DMS53 (cell line): ENCODE results near the gene ZNF227.
A peak's percentile ranks its signal among the peaks of the same experiment; 100 is the strongest.
"Not testable (repeated sequence)": the region's sequence is repeated elsewhere in the genome, so short reads cannot be mapped to it uniquely, and the experiment has no call there.

ENCODE experiments used
- DNase-seq: peaks from one replicate; lab custom pipeline; 2025; lab: John Stamatoyannopoulos, UW

The ZNF227 gene

DNA sequence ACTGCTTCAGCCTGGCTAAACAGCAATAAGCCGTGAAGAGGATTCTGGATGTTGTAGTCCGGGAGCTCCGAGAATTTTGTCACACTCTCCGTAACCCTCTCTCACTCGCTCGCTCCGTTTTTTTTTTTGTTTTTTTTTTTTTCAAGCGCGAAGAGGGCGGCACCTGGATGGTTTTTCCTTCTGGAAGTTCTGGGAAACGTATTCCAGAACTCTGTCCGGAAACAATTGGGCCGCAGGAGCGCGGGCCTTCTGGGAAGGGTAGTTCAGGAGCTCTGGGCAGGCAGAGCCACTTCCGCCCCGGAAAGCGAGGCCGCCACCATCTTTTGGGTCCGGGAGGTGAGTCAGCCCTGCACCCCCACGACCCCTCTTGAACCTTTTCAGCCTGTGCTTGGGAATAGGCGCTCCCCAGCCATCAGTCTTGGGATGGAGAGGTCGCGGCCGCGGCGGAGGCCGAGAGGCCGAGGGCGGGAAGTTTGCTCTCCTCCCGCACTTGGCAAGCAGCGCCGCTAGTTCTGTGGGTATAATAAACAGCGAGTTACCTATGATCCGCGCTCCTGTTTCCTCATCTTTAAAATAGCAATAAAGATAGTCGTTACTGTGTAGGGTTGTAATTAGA lies at the start of gene ZNF227:
ZNF227 (plus strand) TSS at position 283 of the 616 bp plus-strand sequence. CDS start 5,261 bp downstream, outside the sequence.
- DNase-seq = peak; percentile 98

DNA sequence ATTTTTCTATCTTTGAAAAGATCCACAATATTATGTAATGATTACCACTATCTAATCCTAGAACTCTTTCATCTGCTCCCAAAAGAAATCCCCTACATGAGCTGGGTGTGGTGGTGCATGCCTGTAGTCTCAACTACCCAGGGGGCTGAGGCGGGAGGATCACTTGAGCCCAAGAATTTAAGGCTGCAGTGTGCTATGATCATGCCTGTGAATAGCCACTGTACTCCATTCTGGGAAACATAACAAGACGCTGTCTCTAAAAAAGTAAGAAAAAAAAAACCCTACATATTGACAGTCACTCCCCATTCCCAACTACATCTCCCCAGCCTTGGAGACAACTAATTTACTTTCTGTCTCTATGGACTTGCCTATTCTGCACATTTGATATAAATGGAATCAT lies 48.5 kb upstream of the ZNF227 start:
- DNase-seq = no peak

DNA sequence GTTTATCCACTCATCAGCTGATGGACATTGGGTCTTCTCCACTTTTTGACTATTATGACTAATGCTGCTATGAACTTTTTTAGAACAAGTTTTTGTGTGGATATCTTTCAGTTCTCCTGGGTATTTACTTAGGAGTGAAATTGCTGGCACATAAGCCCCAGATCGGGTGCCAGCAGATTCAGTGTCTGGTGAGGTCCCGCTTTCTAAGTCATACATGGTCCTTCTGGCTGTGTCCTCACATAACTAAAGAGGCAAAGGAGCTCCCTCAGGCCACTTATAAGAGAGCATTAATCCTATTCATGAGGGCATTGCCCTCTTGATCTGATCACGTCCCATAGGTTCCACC lies 48.0 kb upstream of the ZNF227 start:
- DNase-seq = no peak

DNA sequence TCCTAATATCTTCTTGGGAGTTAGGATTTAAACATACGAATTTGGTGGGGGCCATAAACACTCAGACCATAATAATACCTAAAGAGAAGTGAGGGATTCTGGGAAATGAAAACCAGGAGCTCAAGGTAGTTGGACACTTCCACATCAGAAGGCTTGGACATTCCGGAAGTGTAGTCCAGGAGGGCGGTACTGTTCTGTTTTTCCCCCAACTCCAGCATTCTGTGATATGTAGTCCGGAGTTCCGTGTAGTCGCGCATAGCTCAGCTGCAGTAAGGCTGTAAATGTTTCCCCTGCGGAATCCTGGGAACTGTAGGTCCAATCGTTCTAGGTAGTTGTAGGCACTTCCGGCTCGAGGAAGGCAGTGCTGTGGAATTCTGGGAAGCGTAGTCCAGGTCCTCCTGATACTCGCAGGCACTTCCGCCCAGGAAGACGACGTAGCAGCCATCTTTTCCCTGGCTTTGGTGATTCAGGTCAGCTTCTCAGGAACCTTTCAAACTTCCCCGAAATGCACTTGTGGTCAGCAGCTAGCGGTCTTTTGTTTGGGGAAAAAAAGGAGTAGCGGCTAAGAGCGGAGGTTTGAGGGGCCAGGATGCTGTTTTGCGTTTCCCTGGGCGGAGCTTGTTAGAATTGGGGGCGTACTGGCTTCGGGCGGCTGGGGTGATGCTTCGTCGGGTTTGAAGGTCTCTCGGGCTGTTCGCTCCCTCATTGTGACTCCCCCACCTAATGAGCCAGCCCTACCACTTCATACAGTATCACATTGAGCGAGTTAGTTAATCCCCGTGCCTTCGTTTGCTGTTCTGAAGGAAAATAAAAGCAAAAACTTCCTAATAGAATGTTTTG lies 47.4 kb upstream of the ZNF227 start, which contains the start of gene ZNF226:
ZNF226 (plus strand) TSS at position 428 of the 840 bp plus-strand sequence. CDS start 4,981 bp downstream, outside the sequence.
- peak; percentile 99 for DNase-seq

DNA sequence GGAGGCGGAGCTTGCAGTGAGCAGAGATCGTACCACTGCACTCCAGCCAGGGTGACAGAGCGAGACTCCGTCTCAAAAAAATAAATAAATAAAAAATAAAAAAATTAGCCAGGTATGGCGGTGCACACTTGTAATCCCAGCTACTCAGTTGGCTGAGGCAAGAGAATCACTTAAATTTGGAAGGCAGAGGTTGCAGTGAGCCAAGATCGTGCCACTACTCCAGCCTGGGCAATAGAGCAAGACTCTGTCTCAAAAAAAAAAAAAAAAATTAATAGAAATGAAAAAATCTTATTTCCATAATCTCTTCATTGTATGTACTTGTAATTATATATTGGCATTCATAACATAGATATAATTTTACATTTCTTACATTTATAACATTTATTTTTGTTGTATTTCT lies 41.7 kb upstream of the ZNF227 start:
- DNase-seq = not testable (repeated sequence)

DNA sequence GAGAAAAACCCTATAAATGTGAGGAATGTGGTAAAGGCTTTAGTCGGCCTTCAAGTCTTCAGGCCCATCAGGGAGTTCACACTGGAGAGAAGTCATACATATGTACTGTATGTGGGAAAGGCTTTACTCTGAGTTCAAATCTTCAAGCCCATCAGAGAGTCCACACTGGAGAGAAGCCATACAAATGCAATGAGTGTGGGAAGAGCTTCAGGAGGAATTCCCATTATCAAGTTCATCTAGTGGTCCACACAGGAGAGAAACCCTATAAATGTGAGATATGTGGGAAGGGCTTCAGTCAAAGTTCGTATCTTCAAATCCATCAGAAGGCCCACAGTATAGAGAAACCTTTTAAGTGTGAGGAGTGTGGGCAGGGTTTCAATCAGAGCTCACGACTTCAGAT lies 35.7 kb upstream of the ZNF227 start:
- DNase-seq = no peak

DNA sequence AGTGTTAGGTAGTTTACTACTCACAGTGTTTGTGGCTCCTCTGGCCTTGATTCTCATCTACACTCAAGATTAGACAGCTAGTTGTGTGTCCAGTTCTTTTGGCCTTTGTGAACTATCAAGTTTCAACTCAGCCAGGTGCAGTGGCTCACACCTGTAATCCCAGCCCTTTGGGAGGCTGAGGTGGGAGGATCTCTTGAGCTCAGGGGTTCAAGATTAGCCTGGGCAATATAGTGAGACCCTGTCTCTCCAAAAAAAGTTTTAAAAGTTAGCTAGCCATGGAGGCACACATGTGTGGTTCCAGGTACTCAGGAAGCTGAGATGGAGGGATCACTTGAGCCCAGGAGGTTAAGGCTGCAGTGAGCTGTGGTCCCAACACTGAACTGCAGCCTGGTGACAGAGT lies 31.4 kb upstream of the ZNF227 start:
- no peak for DNase-seq

DNA sequence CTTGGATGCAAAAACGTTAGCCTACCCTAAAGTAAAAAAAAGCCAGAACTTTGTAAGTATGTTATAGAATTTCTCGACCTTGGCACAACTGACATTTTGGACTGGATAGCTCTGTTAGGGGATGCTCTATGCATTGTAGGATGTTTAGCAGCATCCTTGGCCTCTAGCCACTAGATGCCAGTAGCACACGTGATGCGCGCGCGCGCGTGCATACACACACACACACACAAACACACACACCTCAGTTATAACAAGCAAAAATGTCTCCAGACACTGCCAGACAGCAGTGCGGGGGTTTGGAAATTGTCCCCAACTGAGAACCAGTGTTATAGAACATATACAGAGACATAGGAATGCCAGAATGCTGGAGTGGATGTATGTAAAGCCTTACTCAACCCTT lies 30.2 kb upstream of the ZNF227 start:
- DNase-seq = no peak

DNA sequence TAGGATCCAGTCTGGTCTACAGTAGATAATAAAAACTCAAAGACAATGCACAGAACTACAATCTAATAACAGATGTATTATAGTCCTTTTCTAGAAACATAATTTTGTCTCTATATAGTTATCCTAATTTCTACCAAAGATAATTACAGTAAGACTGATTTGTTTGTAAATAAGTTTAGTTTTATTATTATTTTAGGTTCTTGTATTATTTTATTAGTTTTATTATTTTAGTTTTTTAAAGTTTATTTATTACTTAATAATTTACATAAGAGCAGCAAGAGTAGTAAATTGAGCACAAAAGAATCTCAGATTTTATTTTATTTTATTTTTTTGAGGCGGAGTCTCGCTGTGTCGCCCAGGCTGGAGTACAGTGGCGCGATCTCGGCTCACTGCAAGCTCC lies 22.3 kb upstream of the ZNF227 start:
- no peak for DNase-seq

DNA sequence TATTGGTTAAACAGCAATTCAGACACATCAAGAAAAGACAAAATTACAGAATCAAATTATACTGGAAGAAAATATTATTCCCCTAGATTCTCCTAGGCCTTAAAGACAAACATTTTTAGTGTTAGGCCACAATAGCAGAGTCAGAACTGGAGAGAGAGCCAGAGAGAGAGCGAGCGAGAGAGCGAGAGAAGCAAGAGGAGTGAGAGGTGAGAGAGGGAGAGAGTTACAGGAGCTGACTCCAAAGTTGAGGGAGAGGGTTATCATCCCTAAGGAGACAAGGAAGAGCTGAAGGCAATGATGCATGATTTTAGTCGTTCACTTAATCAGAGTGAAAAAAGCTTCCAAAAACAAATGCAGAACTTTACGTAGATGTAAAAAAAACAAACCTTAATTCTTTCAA lies 20.2 kb upstream of the ZNF227 start:
- DNase-seq = no peak

DNA sequence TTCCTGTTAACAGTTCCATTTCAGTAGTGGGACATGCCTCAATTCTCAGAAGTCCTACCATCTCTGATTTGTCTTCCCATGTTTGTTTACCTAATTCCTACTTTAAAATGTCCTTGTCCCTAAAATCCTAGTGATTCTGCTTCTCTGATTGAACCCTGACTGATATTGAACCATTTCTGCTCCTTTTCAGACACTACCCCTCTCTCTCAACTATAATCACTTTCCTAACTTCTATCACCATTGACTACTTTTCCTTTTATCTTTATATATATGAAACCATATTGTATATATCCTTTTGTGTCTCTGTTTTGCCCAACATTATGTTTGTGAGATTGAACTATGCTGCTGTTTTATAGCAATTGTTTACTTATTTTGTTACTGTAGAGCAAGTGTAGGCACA lies 15.6 kb upstream of the ZNF227 start:
- no peak for DNase-seq

DNA sequence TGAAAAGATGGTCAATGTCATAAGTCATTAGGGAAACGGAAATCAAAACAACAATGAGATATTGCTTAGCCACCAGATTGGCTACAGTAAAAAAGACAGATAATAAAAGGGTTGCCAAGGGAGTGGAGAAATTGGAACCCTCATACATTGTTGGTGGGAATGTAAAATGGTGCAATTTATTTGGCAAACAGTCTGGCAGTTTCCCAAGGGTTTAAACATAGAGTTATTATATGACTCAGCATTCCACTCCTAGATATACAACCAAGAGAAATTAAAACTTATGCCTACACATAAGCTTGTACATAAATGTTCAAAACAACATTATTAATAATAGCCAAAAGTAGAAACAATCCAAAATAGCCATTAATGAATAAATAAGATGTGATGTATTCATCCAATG lies 9.9 kb upstream of the ZNF227 start:
- no peak for DNase-seq

DNA sequence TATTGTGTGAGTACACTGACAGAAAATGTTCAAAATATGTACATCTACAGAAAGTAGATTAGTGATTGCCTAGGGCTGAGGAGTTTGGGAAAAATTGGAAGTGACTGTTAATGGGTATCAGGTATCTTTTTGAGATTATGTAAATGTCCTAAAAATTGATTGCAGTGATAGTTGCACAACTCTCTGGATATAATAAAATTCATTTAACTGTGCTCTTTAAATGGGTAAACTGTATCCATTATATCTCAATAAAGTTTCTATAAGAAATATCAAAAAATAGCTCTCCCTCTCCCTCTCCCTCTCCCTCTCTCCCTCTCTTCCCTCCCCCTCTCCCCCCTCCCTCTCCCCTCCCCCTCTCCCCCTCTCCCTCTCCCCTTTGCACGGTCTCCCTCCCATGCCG lies 9.4 kb upstream of the ZNF227 start:
- DNase-seq = no peak

DNA sequence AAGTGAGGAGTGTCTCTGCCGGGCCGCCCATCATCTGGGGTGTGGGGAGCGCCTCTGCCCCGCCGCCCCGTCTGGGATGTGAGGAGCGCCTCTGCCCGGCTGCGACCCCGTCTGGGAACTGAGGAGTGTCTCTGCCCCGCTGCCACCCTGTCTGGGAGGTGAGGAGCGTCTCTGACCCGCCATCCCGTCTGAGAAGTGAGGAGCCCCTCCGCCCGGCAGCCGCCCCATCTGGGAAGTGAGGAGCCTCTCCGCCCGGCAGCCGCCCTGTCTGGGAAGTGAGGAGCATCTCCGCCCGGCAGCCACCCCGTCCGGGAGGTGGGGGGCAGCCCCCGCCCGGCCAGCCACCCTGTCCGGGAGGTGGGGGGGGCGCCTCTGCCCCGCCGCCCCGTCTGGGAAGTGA lies 8.5 kb upstream of the ZNF227 start:
- peak; percentile 19 for DNase-seq

DNA sequence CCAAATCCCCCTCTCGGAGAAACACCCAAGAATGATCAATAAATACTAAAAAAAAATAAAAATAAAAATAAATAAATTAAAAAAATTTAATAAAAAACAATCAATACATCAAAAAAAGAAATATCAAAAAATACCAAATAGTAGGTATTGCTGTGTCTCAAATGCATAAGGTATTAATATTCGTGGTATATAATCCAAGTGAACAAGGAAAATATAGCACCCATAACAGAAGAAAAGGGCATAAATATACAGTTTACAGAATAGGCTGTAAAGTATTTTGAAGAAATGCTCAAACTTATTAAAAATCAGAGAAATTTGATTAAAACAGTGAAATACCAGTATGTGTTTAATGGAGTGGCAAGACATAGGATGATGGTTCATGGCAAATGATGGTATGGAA lies 7.6 kb upstream of the ZNF227 start:
- no peak for DNase-seq

DNA sequence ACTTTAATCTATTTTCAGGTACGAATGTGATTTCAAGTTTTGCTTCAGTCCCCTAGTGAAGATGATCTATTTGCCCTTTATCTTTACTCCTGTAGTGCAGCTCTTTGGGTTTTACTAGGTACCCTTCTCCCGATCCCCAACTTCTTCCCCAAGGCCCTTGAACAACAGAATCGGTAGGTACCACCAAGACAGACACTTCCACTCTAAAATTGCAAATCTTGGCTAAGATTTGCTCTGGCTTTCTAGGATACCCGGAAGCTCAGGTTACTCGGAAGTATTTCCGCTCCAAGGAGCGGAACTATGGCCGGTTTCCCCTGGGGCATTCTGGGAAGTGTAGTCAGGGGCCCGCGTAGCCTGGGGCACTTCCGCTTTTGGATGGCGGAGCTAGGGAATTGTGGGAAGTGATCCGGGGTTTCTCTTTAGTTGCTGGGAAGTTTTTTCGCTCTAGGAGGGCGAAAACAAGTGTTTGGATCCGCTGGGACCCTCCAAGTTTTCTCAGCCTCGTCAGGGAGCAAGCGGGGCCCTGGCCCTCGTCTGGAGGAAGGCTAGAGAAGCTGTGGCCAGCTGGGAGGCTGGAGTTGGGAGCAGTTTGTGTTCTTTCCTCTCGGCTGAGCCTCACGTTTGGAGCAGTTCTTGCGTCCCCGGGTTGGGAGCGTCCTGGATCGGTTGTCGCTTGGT lies 5.1 kb upstream of the ZNF227 start:
- peak; percentile 98 for DNase-seq

DNA sequence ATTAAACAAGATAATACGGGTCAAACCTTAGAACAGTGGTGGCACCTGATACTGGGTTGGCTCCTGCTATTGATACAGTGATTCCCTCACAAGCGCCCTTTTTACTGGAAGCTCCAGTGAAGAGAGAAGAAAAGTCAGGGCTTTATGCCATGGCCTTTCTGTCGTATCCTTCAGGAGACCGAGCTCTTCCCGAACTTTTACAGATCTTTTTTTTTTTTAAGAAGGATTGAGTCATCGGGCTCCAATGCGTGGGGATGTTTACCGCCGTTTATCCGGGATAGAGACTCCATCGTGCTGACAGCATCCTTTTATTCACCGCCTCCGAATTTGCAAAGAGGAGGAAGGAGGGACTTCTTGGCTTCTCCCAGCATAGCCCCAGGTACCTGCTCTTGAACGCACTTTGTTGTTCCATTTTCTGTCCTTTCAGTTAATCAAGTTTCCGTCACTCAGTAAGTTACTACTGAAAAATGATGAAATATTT lies 574 bp downstream of the ZNF227 start:
- peak; percentile 60 for DNase-seq

DNA sequence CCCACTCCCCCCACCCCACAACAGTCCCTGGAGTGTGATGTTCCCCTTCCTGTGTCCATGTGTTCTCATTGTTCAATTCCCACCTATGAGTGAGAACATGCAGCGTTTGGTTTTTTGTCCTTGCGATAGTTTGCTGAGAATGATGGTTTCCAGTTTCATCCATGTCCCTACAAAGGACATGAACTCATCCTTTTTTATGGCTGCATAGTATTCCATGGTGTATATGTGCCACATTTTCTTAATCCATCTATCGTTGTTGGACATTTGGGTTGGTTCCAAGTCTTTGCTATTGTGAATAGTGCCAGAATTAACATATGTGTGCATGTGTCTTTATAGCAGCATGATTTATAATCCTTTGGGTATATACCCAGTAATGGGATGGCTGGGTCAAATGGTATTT lies 7.6 kb downstream of the ZNF227 start:
- DNase-seq = not testable (repeated sequence)

DNA sequence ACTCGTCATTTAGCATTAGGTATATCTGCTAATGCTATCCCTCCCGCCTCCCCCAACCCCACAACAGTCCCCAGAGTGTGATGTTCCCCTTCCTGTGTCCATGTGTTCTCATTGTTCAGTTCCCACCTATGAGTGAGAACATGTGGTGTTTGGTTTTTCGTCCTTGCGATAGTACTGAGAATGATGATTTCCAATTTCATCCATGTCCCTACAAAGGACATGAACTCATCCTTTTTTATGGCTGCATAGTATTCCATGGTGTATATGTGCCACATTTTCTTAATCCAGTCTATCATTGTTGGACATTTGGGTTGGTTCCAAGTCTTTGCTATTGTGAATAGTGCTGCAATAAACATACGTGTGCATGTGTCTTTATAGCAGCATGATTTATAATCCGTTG lies 8.4 kb downstream of the ZNF227 start:
- DNase-seq = not testable (repeated sequence)

DNA sequence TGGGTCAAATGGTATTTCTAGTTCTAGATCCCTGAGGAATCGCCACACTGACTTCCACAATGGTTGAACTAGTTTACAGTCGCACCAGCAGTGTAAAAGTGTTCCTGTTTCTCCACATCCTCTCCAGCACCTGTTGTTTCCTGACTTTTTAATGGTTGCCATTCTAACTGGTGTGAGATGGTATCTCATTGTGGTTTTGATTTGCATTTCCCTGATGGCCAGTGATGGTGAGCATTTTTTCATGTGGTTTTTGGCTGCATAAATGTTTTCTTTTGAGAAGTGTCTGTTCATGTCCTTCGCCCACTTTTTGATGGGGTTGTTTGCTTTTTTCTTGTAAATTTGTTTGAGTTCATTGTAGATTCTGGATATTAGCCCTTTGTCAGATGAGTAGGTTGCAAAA lies 9.0 kb downstream of the ZNF227 start:
- not testable (repeated sequence) for DNase-seq

DNA sequence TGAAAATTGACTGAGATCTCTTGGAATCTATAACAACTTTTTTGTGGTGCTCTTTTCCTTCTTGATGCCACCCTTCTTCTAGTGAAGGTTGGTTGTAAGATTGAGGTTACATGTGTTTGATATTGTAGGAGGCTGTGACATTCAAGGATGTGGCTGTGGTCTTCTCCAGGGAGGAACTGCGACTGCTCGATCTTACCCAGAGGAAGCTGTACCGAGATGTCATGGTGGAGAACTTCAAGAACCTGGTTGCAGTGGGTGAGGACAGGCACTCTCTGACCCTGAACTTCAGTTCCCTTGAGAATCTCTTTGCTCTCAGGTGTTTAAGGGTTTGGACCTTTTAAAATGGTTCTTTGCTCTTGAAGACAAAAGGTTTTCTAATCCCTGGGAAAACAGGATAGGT lies 16.0 kb downstream of the ZNF227 start:
- no peak for DNase-seq

DNA sequence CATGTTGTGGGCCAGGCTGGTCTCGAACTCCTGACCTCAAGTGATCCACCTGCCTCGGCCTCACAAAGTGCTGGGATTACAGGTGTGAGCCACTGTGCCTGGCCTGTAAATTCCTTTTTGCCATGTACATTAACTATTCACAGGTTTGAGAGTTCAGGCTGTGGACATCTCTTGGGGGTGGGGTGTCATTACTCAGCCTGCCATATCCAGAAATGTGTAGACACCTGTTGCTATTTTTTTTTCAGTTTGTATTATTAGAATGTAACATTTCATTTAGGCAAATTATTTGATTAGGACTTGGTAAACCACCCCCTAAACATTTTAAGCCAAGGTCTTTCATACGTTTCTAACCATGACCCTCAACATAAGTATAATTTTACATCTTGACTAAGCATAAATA lies 20.5 kb downstream of the ZNF227 start:
- DNase-seq = no peak

DNA sequence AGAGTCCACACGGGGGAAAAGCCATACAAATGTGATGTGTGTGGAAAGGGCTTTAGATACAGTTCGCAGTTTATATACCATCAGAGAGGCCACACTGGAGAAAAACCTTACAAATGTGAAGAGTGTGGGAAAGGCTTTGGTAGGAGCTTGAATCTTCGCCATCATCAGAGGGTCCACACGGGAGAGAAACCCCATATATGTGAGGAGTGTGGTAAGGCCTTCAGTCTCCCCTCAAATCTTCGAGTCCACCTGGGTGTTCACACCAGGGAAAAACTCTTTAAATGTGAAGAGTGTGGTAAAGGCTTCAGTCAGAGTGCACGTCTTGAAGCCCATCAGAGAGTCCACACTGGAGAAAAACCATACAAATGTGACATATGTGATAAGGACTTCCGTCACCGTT lies 24.1 kb downstream of the ZNF227 start:
- no peak for DNase-seq
